ENCODE measurements around the gene DENND4C.

DNA sequence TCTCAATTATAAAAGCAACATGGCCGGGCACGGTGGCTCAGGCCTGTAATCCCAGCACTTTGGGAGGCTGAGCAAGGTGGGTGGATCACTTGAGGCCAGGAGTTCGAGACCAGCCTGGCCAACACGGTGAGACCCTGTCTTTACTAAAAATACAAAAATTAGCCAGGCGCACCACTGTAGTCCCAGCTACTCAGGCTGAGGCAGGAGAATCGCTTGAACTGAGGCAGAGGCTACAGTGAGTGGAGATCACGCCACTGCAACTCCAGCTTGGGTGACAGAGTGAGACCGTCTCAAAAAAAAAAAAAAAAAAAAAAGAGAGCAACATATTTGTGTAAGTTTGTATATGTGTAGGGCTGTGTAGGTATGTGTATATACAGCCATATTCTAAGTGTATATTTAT lies 142.1 kb downstream of the DENND4C start:
- TF ChIP-seq ZNF184 (tag by site-specific recombination; IDR thresholded peaks at IDR 0.05), result no peak
- TF ChIP-seq ZBTB21 (tag by site-specific recombination; IDR thresholded peaks at IDR 0.05), result no peak
- TF ChIP-seq HOXA7 (CRISPR knock-in tag; IDR thresholded peaks at IDR 0.05; ENCODE audit: borderline replicate concordance), result no peak
- TF ChIP-seq REST (tag by site-specific recombination; IDR thresholded peaks at IDR 0.05), result no peak
- TF ChIP-seq ZNF146 (tag by site-specific recombination; IDR thresholded peaks at IDR 0.05), result no peak
- no peak for TF ChIP-seq ZNF610 (tag by site-specific recombination; IDR thresholded peaks at IDR 0.05; ENCODE audit: borderline replicate concordance)
- TF ChIP-seq, protein P1, sequence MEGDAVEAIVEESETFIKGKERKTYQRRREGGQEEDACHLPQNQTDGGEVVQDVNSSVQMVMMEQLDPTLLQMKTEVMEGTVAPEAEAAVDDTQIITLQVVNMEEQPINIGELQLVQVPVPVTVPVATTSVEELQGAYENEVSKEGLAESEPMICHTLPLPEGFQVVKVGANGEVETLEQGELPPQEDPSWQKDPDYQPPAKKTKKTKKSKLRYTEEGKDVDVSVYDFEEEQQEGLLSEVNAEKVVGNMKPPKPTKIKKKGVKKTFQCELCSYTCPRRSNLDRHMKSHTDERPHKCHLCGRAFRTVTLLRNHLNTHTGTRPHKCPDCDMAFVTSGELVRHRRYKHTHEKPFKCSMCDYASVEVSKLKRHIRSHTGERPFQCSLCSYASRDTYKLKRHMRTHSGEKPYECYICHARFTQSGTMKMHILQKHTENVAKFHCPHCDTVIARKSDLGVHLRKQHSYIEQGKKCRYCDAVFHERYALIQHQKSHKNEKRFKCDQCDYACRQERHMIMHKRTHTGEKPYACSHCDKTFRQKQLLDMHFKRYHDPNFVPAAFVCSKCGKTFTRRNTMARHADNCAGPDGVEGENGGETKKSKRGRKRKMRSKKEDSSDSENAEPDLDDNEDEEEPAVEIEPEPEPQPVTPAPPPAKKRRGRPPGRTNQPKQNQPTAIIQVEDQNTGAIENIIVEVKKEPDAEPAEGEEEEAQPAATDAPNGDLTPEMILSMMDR (tag by site-specific recombination; IDR thresholded peaks at IDR 0.05), result no peak
- no peak for TF ChIP-seq ZSCAN5A (tag by site-specific recombination; IDR thresholded peaks at IDR 0.05)
- TF ChIP-seq MEIS1 (CRISPR knock-in tag; IDR thresholded peaks at IDR 0.05; ENCODE audit: borderline replicate concordance), result no peak
- TF ChIP-seq ZNF449 (tag by site-specific recombination; IDR thresholded peaks at IDR 0.05), result no peak
